ENCODE data around the gene TCEA2.

TCEA2 gene

GRCh38 chr20:64062596-64063388 lies at the start of gene TCEA2:
Gene TCEA2, plus strand, starts transcription at chr20:64063198. Its CDS starts 115 bp downstream, at chr20:64063313.
- peak; percentile 78 for DNase-seq

DNA sequence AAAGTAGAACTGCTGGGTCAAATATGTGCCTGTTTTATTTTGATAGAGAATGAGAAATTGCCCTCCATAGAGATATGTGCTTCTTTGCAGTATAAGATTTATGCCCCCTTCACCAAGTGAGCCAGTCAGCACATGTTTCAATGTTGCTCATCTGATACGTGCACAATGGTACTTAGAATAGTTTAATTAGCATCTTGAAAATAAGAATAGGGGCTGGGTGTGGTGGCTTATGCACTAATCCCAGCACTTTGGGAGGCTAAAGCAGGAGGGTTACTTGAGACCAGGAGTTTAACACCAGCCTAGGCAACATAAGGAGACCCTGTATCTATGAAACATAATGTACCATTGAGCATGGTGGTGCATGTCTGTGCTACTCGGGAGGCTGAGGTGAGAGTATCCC lies 47.4 kb upstream of the TCEA2 start:
- DNase-seq, result no peak

DNA sequence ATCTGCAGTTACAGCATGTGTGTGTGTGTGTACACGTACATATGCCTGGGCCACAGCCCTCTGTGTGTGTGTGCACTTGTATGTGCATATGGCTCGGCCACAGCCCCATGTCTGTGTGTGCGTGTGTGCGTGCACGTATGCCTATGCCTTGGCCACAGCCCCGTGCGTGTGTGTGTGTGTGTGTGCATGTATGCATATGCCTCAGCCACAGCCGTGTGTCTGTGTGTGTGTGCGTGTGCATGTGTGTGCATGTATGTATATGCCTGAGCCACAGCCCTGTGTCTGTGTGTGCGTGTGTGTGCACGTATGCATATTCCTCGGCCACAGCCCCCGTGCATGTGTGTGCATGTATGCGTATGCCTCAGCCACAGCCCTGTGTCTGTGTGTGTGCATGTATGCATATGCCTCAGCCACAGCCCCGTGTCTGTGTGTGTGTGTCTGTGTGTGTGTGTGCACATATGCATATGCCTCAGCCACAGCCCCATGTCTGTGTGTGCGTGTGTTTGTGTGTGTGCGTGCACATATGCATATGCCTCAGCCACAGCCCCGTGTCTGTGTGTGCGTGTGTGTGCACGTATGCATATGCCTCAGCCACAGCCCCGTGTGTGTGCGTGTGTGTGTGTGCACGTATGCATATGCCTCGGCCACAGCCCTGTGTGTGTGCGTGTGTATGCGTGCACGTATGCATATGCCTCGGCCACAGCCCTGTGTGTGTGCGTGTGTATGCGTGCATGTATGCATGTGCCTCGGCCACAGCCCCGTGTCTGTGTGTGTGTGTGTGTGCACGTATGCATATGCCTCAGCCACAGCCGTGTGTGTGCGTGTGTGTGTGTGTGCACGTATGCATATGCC lies 41.6 kb upstream of the TCEA2 start:
- no peak for DNase-seq

DNA sequence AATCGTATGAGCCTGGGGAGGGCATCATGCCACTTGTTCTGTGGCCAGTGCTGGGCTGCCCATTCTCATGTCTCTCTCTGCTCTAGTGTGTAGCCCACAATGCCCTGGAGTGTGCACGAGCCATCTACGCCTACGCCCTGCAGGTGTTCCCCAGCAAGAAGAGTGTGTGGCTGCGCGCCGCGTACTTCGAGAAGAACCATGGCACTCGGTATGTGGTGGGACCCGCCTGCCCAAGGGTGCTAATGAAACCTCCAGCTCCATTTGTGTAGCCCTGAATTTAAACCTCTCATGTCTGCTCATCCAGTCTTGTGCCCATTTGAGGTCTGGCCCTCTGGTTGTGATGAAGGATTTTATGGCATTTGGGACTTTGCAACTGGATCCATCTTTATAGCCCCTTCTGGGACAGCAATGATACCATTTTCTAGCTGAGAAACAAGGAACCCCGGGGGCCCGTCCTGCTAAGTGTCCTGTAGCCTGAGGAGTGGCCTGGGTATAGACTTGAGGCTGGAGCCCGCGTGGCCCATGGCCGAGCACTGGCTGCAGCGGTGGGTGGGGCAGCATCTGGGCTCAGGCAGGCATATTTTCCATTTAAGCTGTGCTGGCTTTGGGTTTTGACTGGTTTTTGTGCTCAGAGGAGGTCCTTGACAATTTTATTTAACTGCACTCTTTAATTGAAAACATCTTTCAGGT lies 40.2 kb upstream of the TCEA2 start:
- no peak for DNase-seq

GRCh38 chr20:64023361-64024140 lies 39.4 kb upstream of the TCEA2 start:
- no peak for DNase-seq

- no peak for DNase-seq
These were observed 38.6 kb upstream of the TCEA2 start for GRCh38 chr20:64024141-64024990.

GRCh38 chr20:64025101-64025825 lies 37.7 kb upstream of the TCEA2 start:
- DNase-seq, result no peak

- no peak for DNase-seq
These were observed 37.1 kb upstream of the TCEA2 start for GRCh38 chr20:64025826-64026412.

- DNase-seq, result no peak
These were observed 34.9 kb upstream of the TCEA2 start for GRCh38 chr20:64027981-64028685.

GRCh38 chr20:64029293-64030117 lies 33.5 kb upstream of the TCEA2 start:
- DNase-seq, result no peak

GRCh38 chr20:64030371-64031134 lies 32.4 kb upstream of the TCEA2 start:
- DNase-seq, result no peak

DNA sequence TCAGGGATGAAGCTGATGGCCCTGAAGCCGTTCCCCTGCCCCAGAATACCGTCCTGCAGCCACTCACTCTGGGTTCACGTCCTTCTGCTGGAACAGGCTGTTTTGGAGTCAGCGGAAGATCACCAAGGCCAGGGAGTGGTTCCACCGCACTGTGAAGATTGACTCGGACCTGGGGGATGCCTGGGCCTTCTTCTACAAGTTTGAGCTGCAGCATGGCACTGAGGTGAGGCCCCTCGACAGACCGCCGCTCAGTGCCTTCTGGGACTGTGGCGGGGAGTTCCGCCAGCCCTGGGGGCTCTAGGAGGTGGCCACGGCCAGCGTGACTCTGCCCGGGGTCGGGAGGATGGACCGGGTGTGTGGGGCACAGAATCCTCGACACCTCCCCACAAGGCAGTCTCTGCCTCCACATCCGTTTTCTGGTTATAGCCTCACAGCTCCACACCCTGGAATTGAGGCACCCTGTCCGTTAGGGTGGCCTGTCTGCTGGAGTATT lies 31.1 kb upstream of the TCEA2 start:
- DNase-seq, result no peak

- no peak for DNase-seq
These were observed 30.0 kb upstream of the TCEA2 start for GRCh38 chr20:64032706-64033624.

GRCh38 chr20:64033981-64034493 lies 29.0 kb upstream of the TCEA2 start:
- DNase-seq, result no peak

DNA sequence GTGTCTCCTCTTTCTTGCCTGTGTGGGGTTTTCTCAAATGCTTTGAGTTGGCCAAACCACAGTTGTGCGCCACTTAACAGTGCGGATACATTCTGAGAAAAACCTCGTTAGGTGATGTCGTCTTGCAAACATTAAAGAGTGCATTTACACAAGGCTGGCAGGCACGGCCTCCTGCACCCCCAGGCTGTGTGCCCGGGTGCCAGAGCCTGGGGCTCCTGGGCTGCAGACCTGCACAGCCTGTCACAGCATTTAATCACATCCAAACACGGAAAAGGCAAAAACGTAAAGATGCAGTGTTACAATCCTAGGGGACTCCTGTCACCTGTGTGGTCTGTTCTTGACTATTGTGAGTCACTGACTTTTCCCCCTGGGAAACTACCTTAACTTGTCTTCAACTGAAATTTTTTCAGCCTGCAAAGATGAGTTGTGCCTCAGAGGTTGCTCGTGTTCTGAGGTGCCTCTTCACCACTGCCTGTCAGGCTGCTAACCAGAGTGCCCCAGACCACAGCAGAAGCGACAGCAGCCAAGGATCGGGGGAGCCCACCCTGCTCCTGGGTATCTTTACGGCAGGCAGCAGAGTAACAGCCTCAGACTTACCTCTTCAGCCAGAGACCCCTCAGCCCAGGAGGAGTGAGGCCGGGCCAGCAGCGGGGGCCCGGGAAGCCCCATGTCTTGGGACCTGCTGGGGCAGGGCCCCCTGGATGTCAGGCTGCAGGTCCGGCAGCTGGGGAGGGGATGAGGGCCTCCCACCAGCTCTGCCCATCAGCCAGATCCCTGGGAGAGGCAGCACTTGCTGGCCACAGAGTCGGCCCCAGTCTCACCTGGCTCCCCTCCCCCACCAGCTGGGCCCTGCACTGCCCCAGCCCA lies 27.7 kb upstream of the TCEA2 start:
- no peak for DNase-seq

DNA sequence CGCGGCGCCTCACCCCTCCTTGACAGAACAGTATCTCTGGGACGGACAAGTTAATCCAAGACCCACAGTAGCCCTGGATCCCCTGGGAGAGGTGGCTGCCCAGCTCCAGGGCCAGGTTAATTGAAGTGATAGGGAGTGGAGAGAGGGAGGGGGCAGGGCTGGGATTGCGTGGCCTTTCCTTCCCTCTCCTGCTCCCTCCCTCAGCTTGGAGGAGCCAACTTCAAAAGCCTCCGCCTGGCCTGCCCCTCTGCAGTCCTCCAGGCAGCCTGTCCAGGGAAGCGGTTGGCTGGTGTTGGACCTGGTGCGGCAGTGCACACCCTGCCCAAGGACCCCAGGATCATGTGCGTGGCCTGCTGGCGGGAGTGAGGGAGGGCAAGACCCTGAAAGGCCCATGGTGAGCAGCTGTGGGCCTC lies 27.1 kb upstream of the TCEA2 start, which contains the start of gene C20orf204:
Gene C20orf204, plus strand, starts transcription at position 250 of the 413 bp plus-strand sequence. Its CDS starts 142 bp downstream, at position 392.
- DNase-seq, result no peak

Data from NCI-H2029 (cell line).